PFSK-1 (cell line): ENCODE data around the gene POU2AF3.

Source experiments
- FOXP2 ChIP-seq: optimal IDR thresholded peaks from 2 replicates; pipeline ENCODE3; 2011; ENCODE audit warnings: borderline replicate concordance, control low read depth, inconsistent platforms; ENCODE audit not compliant: insufficient read depth; ENCODE audit errors: extremely low read length, extremely low read depth
- POLR2AphosphoS5 ChIP-seq: IDR thresholded peaks from 2 replicates; pipeline ENCODE4 v1.6.1; 2012; ENCODE audit warnings: low read depth, mild to moderate bottlenecking, control low read depth, low read length, moderate library complexity
- REST ChIP-seq, 2 experiments: IDR thresholded peaks; 2 replicates each; pipeline versions ENCODE4 v1.6.1 to v1.8.0; 2011 to 2012; ENCODE audit warnings: low read depth in 2 of 2, low read length in 2 of 2, control low read depth in 1 of 2, inconsistent platforms in 1 of 2, mild to moderate bottlenecking in 1 of 2, moderate library complexity in 1 of 2; ENCODE audit not compliant: insufficient read depth in 1 of 2
- SIN3A ChIP-seq: IDR thresholded peaks from 2 replicates; pipeline ENCODE4 v1.6.1; 2012; ENCODE audit warnings: mild to moderate bottlenecking, low read length, moderate library complexity, borderline replicate concordance; ENCODE audit not compliant: insufficient read depth
- TAF1 ChIP-seq: IDR thresholded peaks from 2 replicates; pipeline ENCODE4 v1.6.1; 2012; ENCODE audit warnings: low read length, control low read depth, borderline replicate concordance; ENCODE audit not compliant: insufficient read depth

POU2AF3 gene

GRCh38 chr11:111308140-111308539, 9.8 kb downstream of the POU2AF3 start:
- no peak for TF ChIP-seq FOXP2

GRCh38 chr11:111309215-111309915, 11.0 kb downstream of the POU2AF3 start:
- TF ChIP-seq TAF1 (no peak), REST (IDR thresholded peaks at IDR 0.05; ENCODE audit: insufficient read depth in 1 of 2, low read depth in 2 of 2, low read length in 2 of 2) (no peak), POLR2AphosphoS5 (no peak), FOXP2 (no peak), SIN3A (no peak)

- TF ChIP-seq REST (IDR thresholded peaks at IDR 0.05; ENCODE audit: insufficient read depth in 1 of 2, low read depth in 2 of 2, low read length in 2 of 2): no peak
- no peak for TF ChIP-seq FOXP2
- TF ChIP-seq POLR2AphosphoS5: no peak
- no peak for TF ChIP-seq SIN3A
- TF ChIP-seq TAF1: no peak
Observed at GRCh38 chr11:111310088-111310487, 11.7 kb downstream of the POU2AF3 start.

- TF ChIP-seq TAF1: no peak
- no peak for TF ChIP-seq POLR2AphosphoS5
- TF ChIP-seq FOXP2: no peak
- no peak for TF ChIP-seq REST (IDR thresholded peaks at IDR 0.05; ENCODE audit: insufficient read depth in 1 of 2, low read depth in 2 of 2, low read length in 2 of 2)
- TF ChIP-seq SIN3A: no peak
Observed at GRCh38 chr11:111310723-111311122, 12.4 kb downstream of the POU2AF3 start.

GRCh38 chr11:111312076-111312475, 13.7 kb downstream of the POU2AF3 start:
- TF ChIP-seq REST (IDR thresholded peaks at IDR 0.05; ENCODE audit: insufficient read depth in 1 of 2, low read depth in 2 of 2, low read length in 2 of 2): no peak
- no peak for TF ChIP-seq FOXP2
- no peak for TF ChIP-seq SIN3A
- TF ChIP-seq TAF1: no peak
- TF ChIP-seq POLR2AphosphoS5: no peak
